HPDE6-E6E7 (cell line): Measurements from ENCODE around the gene LMTK2.

Experiments
- DNase-seq: peaks from one replicate; pipeline ENCODE4 v3.0.0; 2011; ENCODE audit warnings: missing footprints; ENCODE audit errors: extremely low spot score

LMTK2 gene

GRCh38 chr7:98106647-98107312 lies at the start of gene LMTK2:
Gene LMTK2 (plus strand): TSS chr7:98106862. CDS start chr7:98107178, 316 bp downstream.
- peak; percentile 88 for DNase-seq

DNA sequence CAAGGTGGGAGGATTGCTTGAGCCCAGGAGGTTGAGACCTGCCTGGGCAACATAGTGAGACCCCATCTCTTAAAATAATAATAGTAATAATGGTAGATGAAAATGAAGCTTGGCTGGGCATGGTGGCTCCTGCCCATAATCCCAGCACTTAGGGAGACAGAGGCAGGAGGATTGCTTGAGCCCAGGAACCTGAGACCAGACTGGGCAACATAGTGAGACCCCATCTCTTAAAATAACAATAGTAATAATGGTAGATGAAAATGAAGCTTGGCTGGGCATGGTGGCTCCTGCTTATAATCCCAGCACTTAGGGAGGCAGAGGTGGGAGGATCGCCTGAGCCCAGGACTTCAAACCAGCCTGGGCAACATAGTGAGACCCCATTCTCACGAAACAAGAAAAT lies 49.5 kb upstream of the LMTK2 start:
- DNase-seq: no peak

DNA sequence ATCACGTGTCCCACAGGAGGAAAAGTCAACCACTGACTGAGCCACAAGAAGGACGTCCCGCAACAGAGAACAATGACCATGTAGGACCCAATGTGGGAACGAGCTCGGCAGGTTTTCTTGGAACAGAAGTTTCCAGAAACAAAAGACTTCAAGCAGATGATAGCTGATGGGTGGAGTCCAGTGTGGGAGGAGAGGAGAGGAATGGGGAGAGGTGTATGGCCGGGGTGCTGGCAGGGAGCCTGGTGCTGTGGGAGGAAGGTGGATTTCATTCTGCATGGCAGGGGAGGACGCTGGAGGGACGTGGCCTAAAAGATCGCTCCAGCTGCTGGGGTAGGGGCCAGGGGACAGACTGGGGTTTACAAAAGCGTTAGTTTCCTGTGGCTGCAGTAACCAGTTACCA lies 48.5 kb upstream of the LMTK2 start:
- DNase-seq: no peak

DNA sequence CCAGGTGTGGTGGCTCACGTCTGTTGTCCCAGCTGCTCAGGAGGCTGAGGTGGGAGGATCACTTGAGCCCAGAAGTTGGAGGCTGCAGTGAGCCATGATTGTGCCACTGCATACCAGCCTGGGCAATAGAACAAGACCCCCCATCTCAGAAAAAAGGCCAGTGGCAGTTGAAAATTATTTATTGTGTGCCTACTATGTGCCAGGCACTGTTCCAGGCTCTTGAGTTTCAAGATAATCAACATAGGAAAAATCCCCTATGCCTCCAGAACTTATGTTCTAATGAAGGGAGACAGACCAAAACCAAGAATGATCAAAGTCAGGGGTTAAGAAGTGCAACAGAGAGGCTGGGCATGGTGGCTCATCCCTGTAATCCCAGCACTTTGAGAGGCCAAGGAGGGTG lies 42.4 kb upstream of the LMTK2 start:
- no peak for DNase-seq

GRCh38 chr7:98066208-98066607 lies 40.5 kb upstream of the LMTK2 start:
- DNase-seq: no peak

DNA sequence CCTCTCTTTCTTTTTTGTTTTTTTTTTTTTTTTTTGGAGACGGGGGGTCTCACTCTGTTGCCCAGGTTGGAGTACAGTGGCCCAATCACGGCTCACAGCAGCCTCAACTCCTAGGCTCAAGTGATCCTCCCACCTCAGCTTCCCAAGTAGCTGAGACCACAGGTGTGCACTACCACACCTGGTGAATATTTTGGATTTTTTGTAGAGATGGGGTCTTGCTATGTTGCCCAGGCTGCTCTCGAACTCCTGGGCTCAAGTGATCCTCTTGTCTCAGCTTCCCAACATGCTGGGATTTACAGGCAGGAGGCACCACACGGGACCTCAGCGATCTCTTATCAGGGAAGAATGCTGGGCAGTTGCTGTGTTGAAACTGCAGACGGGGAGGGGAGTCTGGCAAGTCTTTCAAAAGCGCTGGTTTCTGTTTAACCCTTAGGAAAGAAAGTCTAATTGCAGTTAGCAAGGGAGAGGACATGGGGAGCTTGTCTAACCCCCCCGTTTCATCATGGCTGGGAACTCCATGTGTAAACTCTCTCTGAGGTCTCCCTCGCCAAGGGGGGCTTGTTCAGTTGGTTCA lies 39.6 kb upstream of the LMTK2 start:
- DNase-seq: no peak

- no peak for DNase-seq
Measured at GRCh38 chr7:98073047-98073446, 33.6 kb upstream of the LMTK2 start.

GRCh38 chr7:98075801-98076200 lies 30.9 kb upstream of the LMTK2 start:
- no peak for DNase-seq

GRCh38 chr7:98077762-98078161 lies 28.9 kb upstream of the LMTK2 start:
- no peak for DNase-seq

GRCh38 chr7:98078197-98078870 lies 28.3 kb upstream of the LMTK2 start:
- DNase-seq: no peak

- no peak for DNase-seq
Measured at GRCh38 chr7:98079891-98080648, 26.6 kb upstream of the LMTK2 start.

DNA sequence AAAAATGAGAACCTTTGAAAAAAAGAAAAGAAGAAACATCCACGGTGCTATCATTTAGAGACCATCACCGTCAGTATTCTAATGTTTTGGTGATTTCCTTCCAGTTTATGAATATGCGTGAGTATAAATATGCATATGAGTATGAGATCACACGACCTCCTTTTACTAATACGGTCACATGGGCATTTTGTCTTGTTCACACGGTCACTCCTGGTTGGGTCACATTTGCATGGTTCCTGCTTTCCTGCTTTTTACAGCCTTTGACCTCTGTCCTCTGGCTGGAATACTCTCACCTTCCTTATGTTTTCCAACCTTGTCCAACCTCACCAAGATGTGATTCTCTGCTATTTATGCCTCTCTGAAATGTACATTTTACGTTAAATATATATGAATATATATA lies 25.3 kb upstream of the LMTK2 start:
- no peak for DNase-seq

- DNase-seq: no peak
Measured at GRCh38 chr7:98084631-98085030, 22.0 kb upstream of the LMTK2 start.

GRCh38 chr7:98085674-98086073 lies 21.0 kb upstream of the LMTK2 start:
- no peak for DNase-seq

DNA sequence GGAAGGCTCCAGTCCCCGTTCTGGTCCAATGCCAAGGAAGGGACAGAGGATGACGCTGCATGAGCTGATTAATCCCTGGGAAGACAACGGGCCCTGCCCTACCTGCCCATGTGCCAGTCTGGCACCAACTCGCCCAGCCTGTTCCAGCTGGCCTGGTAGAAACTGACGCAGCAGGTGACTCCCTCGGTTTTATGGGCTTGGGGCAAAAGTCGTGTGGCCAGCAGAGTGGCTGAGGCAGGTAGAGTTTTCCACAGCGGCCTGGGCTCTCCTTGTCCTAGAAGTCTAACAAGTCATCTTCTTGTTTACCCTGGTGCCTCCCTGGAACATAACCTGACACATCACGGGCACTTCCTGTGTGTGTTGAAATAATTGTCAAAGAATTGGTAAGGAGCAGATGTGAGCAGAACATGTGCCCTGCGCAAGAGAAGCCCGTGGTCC lies 20.4 kb upstream of the LMTK2 start:
- peak; percentile 92 for DNase-seq

DNA sequence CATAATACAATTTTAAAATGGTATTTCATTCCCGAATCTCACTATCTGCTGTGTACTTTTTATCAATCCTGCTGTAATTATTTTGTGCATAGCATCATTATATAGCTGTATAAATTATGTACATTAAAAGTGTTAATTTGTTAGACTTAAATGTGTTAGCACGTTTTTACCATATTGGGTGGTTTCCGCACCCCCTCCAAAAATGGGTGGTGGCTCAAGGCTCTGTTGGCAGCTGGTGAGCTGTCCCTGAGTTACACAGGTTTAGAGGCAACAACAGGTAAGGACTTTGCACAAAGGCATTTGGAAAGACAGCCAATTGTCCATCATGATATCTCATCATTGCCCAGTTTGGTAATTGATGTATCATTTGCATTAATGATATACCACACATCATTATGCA lies 18.6 kb upstream of the LMTK2 start:
- no peak for DNase-seq

GRCh38 chr7:98090116-98090515 lies 16.5 kb upstream of the LMTK2 start:
- no peak for DNase-seq

- no peak for DNase-seq
Measured at GRCh38 chr7:98091061-98091460, 15.6 kb upstream of the LMTK2 start.

DNA sequence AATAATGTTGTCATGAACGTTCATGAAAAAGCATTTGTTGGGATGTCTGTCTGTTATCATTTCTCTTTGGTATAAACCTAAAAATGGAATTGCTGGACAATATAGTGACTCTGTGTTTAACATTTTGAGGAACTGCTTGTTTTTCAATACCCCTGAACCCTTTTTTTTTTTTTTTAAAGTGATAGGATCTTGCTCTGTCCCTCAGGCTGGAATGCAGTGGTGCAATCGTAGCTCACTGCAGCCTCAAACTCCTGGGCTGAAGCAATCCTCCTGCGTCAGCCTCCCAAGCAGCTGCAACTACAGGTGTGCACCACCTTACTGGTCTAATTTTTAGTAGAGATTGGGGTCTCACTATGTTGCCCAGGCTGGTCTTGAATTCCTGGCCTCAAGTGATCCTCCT lies 15.1 kb upstream of the LMTK2 start:
- DNase-seq: no peak

GRCh38 chr7:98097042-98097645 lies 9.5 kb upstream of the LMTK2 start:
- DNase-seq: no peak

GRCh38 chr7:98100088-98100487 lies 6.6 kb upstream of the LMTK2 start:
- DNase-seq: no peak

- DNase-seq: no peak
Measured at GRCh38 chr7:98102170-98102569, 4.5 kb upstream of the LMTK2 start.
